Suprapubic skin (tissue), 4 donors: ENCODE results near the gene ARHGAP20. TPM values are rescaled to one million over a fixed set of nuclear protein-coding genes. Genes with fewer than 3 reads are reported as not detected.

Source experiments
- DNase-seq, 2 donors: peaks; one replicate each; pipeline ENCODE4 v3.0.0-alpha.2; 2019; ENCODE audit warnings: low spot score in 2 of 2
- H3K27ac ChIP-seq: fragments of 200-600 bp; sonication (generic); one replicate; pipeline ENCODE4 v1.5.1; 2019
- H3K27me3 ChIP-seq: fragments of 200-600 bp; sonication (generic); one replicate; pipeline ENCODE4 v1.5.1; 2019
- H3K36me3 ChIP-seq: fragments of 200-600 bp; sonication (generic); one replicate; pipeline ENCODE4 v1.5.1; 2019
- H3K4me1 ChIP-seq: fragments of 200-600 bp; sonication (generic); one replicate; pipeline ENCODE4 v1.5.1; 2019
- H3K4me3 ChIP-seq: fragments of 200-600 bp; sonication (generic); one replicate; pipeline ENCODE4 v1.5.1; 2019; ENCODE audit warnings: mild to moderate bottlenecking
- H3K9me3 ChIP-seq: fragments of 200-600 bp; sonication (generic); one replicate; pipeline ENCODE4 v1.5.1; 2019
- EP300 ChIP-seq: sonication (generic); formaldehyde crosslinking; IDR thresholded peaks from one replicate; pipeline ENCODE4 v1.6.1; 2017; ENCODE audit warnings: antibody characterized with exemption
- POLR2A ChIP-seq, 2 donors: fragments of 450-650 bp; IDR thresholded peaks; one replicate each; pipeline ENCODE4 v1.6.1; 2017; ENCODE audit warnings: antibody characterized with exemption in 2 of 2, mild to moderate bottlenecking in 2 of 2, moderate library complexity in 2 of 2
- POLR2AphosphoS5 ChIP-seq, 3 donors: sonication (generic); formaldehyde crosslinking; IDR thresholded peaks; one replicate each; pipeline ENCODE4 v1.6.1; 2017; ENCODE audit warnings: antibody characterized with exemption in 3 of 3
- WGBS: methylation state at CpG from one replicate; pipeline ENCODE4 v1.1.5; 2018; 5-methylcytosine and 5-hydroxymethylcytosine counted together
- total RNA-seq, 4 donors: library from RNA; depleted of rRNA; stranded (reverse); fragments of >200 nt; gene quantifications; one replicate each; pipeline ENCODE4 v1.1.0, GENCODE V29; 2016
- TF ChIP-seq, protein P1 (sequence below), 2 donors: fragments of 200-600 bp in 1 of 2; fragments of 450-650 bp in 1 of 2; sonication (generic) in 1 of 2; IDR thresholded peaks; one replicate each; pipeline ENCODE4 v1.5.1; 2016 to 2019; ENCODE audit warnings: antibody characterized with exemption in 2 of 2, mild to moderate bottlenecking in 1 of 2, moderate library complexity in 1 of 2

ARHGAP20 gene
- total RNA-seq, 4 donors from 2014 or later: 1.2 to 2.1 (median 1.7) TPM

- DNase-seq: no peak
- H3K4me1 ChIP-seq: no peaks in the 10 kb centered on the region
- no peaks in the 10 kb centered on the region for H3K27me3 ChIP-seq
- H3K36me3 ChIP-seq: no peaks in the 10 kb centered on the region
- H3K4me3 ChIP-seq: no peak overlapping the region
- WGBS: 43% methylated on average over 3 of the region's 3 CpGs
- no peak for TF ChIP-seq POLR2A (IDR thresholded peaks at IDR 0.05)
- no peak for TF ChIP-seq EP300
- no peak for TF ChIP-seq POLR2AphosphoS5 (IDR thresholded peaks at IDR 0.05)
- TF ChIP-seq, protein P1, sequence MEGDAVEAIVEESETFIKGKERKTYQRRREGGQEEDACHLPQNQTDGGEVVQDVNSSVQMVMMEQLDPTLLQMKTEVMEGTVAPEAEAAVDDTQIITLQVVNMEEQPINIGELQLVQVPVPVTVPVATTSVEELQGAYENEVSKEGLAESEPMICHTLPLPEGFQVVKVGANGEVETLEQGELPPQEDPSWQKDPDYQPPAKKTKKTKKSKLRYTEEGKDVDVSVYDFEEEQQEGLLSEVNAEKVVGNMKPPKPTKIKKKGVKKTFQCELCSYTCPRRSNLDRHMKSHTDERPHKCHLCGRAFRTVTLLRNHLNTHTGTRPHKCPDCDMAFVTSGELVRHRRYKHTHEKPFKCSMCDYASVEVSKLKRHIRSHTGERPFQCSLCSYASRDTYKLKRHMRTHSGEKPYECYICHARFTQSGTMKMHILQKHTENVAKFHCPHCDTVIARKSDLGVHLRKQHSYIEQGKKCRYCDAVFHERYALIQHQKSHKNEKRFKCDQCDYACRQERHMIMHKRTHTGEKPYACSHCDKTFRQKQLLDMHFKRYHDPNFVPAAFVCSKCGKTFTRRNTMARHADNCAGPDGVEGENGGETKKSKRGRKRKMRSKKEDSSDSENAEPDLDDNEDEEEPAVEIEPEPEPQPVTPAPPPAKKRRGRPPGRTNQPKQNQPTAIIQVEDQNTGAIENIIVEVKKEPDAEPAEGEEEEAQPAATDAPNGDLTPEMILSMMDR (IDR thresholded peaks at IDR 0.05): no peak
- no peaks in the 10 kb centered on the region for H3K9me3 ChIP-seq
- H3K27ac ChIP-seq: no peak overlapping the region
These were observed 8.4 kb upstream of the ARHGAP20 start for GRCh38 chr11:110720431-110721275.

DNA sequence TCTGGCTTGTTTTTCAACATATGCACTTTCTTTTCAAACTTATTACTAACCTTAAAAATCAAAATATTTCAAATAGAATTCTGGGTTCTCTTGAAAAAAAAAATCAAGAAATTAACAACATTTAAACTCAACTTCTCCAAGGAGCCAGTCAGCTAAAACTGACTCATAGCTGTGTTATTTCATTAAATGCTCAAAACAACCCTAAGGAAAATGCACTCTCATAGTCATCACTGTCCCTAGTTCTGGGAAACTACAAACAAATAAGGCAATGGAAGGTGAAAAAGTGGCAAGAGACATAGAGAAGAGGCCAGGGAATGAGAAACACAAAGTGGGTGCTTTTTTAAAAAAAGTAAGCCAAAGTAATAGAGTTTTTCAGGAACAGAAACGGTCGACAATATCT, 4.1 kb upstream of the ARHGAP20 start:
- peaks cover 20% of the 10 kb centered on the region for H3K4me1 ChIP-seq
- no peak overlapping the region for H3K27ac ChIP-seq
- WGBS: 97% methylated on average over 2 of the region's 2 CpGs
- no peak overlapping the region for H3K4me3 ChIP-seq
- H3K36me3 ChIP-seq: no peaks in the 10 kb centered on the region
- no peak for DNase-seq
- TF ChIP-seq POLR2AphosphoS5 (IDR thresholded peaks at IDR 0.05) (no peak), POLR2A (IDR thresholded peaks at IDR 0.05) (no peak), EP300 (no peak)
- TF ChIP-seq, protein P1 (IDR thresholded peaks at IDR 0.05): no peak
- H3K27me3 ChIP-seq: peaks cover 7% of the 10 kb centered on the region
- H3K9me3 ChIP-seq: no peaks in the 10 kb centered on the region

DNA sequence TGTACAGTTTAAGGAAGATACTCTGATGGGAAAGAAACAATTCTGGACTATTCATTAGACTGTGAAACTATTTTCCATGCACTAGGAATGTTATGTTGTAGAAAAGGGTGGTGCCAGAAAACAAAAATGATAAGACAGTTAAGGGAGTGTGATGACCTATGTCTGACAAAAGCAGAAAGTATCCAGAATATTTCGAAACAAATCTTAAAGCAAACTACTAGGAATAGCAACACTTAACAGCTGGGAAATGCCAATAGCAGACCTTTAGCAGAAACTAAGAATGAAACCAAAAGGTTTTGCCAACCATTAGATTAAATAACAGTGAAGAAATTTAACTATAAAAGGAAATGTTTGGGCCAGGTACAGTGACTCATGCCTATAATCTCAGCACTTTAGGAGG, 3.3 kb upstream of the ARHGAP20 start:
- 55% methylated on average over 1 of the region's 1 CpG for WGBS
- DNase-seq: no peak
- Histone ChIP-seq H3K9me3 (no peaks in the 10 kb centered on the region), H3K36me3 (no peaks in the 10 kb centered on the region), H3K27ac (no peak overlapping the region), H3K4me3 (no peak overlapping the region), H3K27me3 (peaks cover 7% of the 10 kb centered on the region), H3K4me1 (peaks cover 26% of the 10 kb centered on the region)
- TF ChIP-seq POLR2A (IDR thresholded peaks at IDR 0.05) (no peak), EP300 (no peak), POLR2AphosphoS5 (IDR thresholded peaks at IDR 0.05) (no peak)
- TF ChIP-seq, protein P1 (IDR thresholded peaks at IDR 0.05): no peak

- Histone ChIP-seq H3K27ac (no peak overlapping the region), H3K9me3 (no peaks in the 10 kb centered on the region), H3K4me1 (peaks cover 26% of the 10 kb centered on the region)
These were observed 1.2 kb upstream of the ARHGAP20 start for GRCh38 chr11:110713449-110713776.

More at GRCh38 chr11:110713449-110713776, 1.2 kb upstream of the ARHGAP20 start:
- Histone ChIP-seq H3K36me3 (no peaks in the 10 kb centered on the region), H3K27me3 (peaks cover 7% of the 10 kb centered on the region), H3K4me3 (peak overlapping the region; percentile 78)
- no peak for DNase-seq
- TF ChIP-seq POLR2A (IDR thresholded peaks at IDR 0.05) (no peak), EP300 (no peak), POLR2AphosphoS5 (IDR thresholded peaks at IDR 0.05) (no peak)
- TF ChIP-seq, protein P1 (IDR thresholded peaks at IDR 0.05): no peak
- WGBS: 46% methylated on average over 9 of the region's 9 CpGs
